Activated CD4-positive, CD25-positive, alpha-beta regulatory T cell treated with anti-CD3 and anti-CD28 coated beads, Interleukin-2, amount 50 U/mL, for 72 hours (primary cell): ENCODE data around the gene TRIM29.

Experiments used
- DNase-seq: peaks from one replicate; pipeline ENCODE4 v3.0.0; 2021

Gene TRIM29

GRCh38 chr11:120090411-120090810 lies 47.5 kb downstream of the TRIM29 start:
- DNase-seq = no peak

GRCh38 chr11:120089036-120090001 lies 48.6 kb downstream of the TRIM29 start:
- no peak for DNase-seq

- no peak for DNase-seq
These were observed 49.9 kb downstream of the TRIM29 start for GRCh38 chr11:120088056-120088455.

GRCh38 chr11:120086651-120087050 lies 51.3 kb downstream of the TRIM29 start:
- no peak for DNase-seq

- DNase-seq = peak; percentile 42
These were observed 57.9 kb downstream of the TRIM29 start for GRCh38 chr11:120079750-120080610.

GRCh38 chr11:120078397-120078796 lies 59.5 kb downstream of the TRIM29 start:
- no peak for DNase-seq

GRCh38 chr11:120074076-120074475 lies 63.8 kb downstream of the TRIM29 start:
- no peak for DNase-seq

- no peak for DNase-seq
These were observed 64.7 kb downstream of the TRIM29 start for GRCh38 chr11:120073196-120073595.

- DNase-seq = no peak
These were observed 69.8 kb downstream of the TRIM29 start for GRCh38 chr11:120068114-120068573.

- DNase-seq = no peak
These were observed 70.3 kb downstream of the TRIM29 start for GRCh38 chr11:120067438-120068113.

GRCh38 chr11:120066738-120067437 lies 71.0 kb downstream of the TRIM29 start:
- DNase-seq = no peak

- no peak for DNase-seq
These were observed 72.0 kb downstream of the TRIM29 start for GRCh38 chr11:120065876-120066275.

GRCh38 chr11:120065176-120065575 lies 72.7 kb downstream of the TRIM29 start:
- DNase-seq = no peak

- DNase-seq = no peak
These were observed 73.6 kb downstream of the TRIM29 start for GRCh38 chr11:120064341-120064740.

- DNase-seq = no peak
These were observed 74.1 kb downstream of the TRIM29 start for GRCh38 chr11:120063686-120064340.

- DNase-seq = no peak
These were observed 75.4 kb downstream of the TRIM29 start for GRCh38 chr11:120062561-120062930.

GRCh38 chr11:120061761-120062560 lies 76.0 kb downstream of the TRIM29 start:
- DNase-seq = no peak
